HepG2 (cell line): Measurements from ENCODE around the gene ELF1.
"Not testable (repeated sequence)": the region's sequence is repeated elsewhere in the genome, so short reads cannot be mapped to it uniquely, and the experiment has no call there.

ENCODE experiments used
- FOXP1 ChIP-seq, 2 experiments: fragments of 450-650 bp in 1 of 2; IDR thresholded peaks; 2 replicates each; pipeline ENCODE4 v1.6.1; 2017 to 2018; ENCODE audit warnings: antibody characterized with exemption in 1 of 2
- MZF1 ChIP-seq: sonication (generic); formaldehyde crosslinking; IDR thresholded peaks from 2 replicates; pipeline ENCODE4 v1.8.1; 2023; ENCODE audit warnings: mild to moderate bottlenecking, missing genetic modification reagents, borderline replicate concordance
- RCOR2 ChIP-seq: IDR thresholded peaks from 2 replicates; pipeline ENCODE4 v1.6.1; 2016; ENCODE audit warnings: missing biosample characterization, missing genetic modification reagents

GRCh38 chr13:40929883-40930282 is 89.2 kb downstream of the ELF1 start:
- not testable (repeated sequence) for TF ChIP-seq MZF1; FOXP1 (IDR thresholded peaks at IDR 0.05); FOXP1 (CRISPR knock-in tag; IDR thresholded peaks at IDR 0.05); RCOR2 (CRISPR knock-in tag)
